Measurements from ENCODE around the gene MRPL27. TPM values are rescaled to one million over a fixed set of nuclear protein-coding genes. Genes with fewer than 3 reads are reported as not detected.
"Not testable (repeated sequence)": the region's sequence is repeated elsewhere in the genome, so short reads cannot be mapped to it uniquely, and the experiment has no call there.

The MRPL27 gene
- total RNA-seq, 1 donor from 2014 or later, result 38.7 TPM

GRCh38 chr17:50347117-50347893 is 25.7 kb downstream of the MRPL27 start:
- FAIRE-seq, result no peak
- no peak for DNase-seq (ENCODE audit: low spot score in 2 of 2)

DNA sequence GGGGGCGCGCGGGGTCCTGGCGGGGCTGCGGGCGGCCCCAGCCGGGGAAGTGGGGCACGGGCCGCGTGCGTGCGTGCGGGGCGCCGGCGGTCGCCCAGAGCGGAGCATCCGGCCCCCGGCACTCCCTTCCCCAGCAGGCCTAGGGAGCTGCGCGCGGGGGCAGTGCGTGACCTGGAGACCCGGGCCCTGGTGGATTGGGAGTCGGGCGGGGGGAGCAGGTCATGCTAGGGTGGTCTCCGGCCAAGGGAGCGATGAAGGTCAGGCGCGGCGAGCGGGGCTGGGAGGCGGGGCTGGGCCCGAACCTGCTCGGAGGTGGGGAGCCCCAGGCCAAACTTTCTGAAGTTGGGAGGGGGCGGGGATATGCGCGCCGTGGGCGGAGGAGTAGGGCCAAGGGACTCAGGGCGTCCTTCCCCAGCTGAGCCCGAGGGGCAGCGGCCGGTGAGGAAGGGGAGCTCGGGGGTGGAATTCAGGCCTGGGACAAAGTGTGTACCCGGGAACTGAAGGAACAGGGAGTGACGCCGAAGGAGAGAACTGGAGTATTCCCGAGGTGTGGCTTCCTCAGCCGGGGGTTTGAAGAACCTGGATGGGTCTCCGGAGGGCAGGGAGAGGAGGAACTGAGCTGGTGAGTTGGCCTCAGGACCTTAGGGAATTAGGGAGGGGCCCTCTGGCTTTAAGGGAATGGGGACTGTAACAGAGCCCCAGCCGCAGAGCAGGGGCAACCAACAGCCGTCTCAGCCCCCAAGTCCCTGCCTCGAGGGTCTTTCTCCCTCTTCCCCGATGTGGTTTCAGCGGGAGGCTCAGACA is 26.5 kb downstream of the MRPL27 start:
- FAIRE-seq (no peak), DNase-seq (ENCODE audit: low spot score in 2 of 2) (peak in 1 of 2 donors; percentile 56)

DNA sequence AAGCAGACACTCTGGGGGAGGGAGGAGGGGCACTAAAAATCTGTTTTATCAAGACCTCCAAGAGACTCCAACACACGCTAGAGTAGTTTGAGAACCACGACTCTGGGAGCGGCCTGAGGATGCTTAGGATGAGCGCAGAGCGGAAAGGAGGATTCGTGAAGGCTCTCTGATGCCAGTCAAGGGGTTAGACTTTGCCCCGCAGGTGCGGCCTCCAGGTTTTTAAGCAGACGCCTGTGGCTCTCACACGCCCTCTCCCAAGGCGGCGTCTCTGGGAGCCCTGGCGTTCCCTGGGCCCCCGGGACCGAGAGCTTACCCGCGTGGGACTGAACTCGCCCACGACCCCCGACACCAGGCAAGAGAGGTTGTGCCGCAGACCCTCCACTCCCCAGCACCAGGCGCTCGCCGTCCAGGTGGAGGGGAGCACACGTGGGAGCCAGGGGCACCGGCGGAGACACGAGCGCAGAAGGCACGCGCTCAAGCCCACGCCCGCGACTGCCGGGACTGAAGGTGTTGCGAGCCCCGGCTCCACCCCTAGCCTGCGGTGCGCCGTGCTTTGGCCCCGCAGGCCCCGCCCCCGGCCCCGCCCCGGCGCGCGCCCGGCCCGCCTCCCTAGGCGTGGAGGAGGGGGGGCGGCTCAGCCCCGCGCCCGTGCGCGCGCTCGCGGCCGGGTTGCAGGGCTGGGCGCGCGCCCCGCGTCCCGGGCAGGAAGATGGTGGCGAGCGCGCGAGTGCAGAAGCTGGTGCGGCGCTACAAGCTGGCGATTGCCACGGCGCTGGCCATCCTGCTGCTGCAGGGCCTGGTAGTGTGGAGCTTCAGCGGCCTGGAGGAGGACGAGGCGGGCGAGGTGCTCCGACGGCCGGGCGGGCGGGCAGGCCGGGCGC is 27.3 kb downstream of the MRPL27 start, which contains the start of gene XYLT2:
TSS of gene XYLT2 (plus strand) at position 695 of the 881 bp plus-strand sequence. CDS start at position 710, 15 bp downstream.
- peak; percentile 95 to 98 for DNase-seq (ENCODE audit: low spot score in 2 of 2)
- FAIRE-seq, result no peak

- FAIRE-seq, result no peak
- no peak for DNase-seq (ENCODE audit: low spot score in 2 of 2)
Observed at GRCh38 chr17:50344731-50345365, 28.1 kb downstream of the MRPL27 start.

GRCh38 chr17:50339381-50339780 is 33.6 kb downstream of the MRPL27 start:
- FAIRE-seq (no peak), DNase-seq (ENCODE audit: low spot score in 2 of 2) (no peak)

DNA sequence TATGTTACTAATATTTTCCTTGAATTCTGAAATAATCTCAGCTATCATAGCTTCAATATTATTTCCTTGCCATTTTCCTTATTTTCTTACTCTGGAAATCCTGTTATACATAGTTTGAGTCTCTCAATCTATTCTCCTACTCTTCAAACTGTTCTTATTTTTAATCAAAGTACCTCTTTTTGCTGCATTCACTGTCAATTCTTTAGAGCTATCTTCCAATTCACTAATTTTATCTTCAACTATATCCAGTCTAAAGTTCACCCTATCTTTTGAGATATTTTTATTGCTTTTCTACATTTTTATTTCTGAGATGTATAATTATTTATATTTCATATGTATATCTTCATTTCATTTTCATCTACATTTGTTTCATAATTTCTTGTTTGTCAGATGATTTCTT is 34.3 kb downstream of the MRPL27 start:
- DNase-seq (ENCODE audit: low spot score in 2 of 2) (no peak), FAIRE-seq (no peak)

DNA sequence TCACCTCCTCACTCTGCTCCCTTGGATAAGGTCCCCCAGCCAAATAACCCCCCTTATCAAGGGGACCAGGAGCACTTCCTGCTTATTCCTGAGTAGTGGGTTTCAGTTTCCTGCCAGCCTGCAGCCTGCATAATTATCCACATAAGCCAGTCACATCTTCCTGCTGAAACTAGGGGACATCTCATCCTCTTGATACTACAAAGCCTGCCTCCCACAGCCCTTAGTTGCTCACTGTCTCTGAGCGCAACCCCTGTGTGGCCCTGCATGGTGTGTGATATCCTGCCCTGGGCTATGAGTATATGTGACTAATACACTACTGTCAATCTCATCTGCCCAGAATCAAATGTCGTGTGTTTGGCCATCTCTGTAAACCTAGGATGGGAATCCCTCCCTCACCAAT is 35.0 kb downstream of the MRPL27 start:
- FAIRE-seq, result no peak

DNA sequence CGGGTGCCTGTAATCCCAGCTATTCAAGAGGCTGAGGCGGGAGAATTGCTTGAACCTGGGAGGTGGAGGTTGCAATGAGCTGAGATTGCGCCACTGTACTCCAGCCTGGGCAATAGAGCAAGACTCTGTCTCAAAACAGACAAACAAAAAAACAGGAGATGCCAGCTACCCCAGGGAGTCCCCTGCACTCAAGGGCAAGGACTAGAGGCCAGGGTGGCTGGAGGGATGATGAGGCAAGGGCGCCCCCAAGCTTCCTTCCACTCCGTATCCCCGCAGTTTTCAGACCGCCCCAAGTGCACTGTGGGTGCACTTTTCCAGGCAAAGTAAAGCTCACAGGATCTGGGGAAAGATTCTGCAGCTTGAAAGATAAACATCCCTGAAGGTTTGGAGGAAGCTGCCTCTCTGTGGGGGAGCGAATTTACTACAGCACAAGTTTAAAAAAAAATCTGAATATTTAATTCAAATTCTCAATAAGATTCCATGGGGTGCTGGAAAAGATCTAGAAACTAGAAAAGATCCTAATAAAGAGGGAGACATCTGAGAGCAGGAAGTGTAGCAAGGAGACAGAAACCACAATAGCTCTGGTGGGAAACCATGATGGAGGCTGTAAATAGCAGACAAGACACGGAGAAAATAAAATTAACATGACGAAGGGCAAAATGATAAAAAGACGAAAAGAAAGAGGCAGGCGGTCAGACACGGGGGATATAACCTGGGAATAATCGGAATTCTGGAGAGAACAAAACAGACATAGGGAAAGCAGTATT is 39.5 kb downstream of the MRPL27 start:
- DNase-seq (ENCODE audit: low spot score in 2 of 2); FAIRE-seq: not testable (repeated sequence)

More for the DNA sequence above, 35.0 kb downstream of the MRPL27 start:
- DNase-seq (ENCODE audit: low spot score in 2 of 2), result no peak

DNA sequence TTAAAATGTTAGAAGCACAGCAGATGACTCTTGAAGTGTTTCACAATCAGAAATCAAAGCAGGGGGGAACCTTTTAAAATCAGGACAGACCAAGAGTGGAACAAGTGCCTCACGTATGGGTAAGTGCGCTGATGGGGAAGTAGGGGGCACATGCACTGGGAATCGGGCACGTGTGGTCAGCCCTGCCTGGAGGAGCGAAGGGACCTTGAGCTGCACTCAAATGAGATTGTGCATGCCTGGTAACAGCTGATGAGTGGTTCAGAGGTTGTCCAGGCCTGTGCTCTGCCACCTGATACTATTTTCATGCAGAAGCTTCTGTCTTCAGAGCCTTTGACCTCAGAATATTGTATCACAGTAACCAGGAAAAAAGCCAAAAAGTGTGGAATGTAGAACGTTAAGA is 40.8 kb downstream of the MRPL27 start:
- no peak for FAIRE-seq

DNA sequence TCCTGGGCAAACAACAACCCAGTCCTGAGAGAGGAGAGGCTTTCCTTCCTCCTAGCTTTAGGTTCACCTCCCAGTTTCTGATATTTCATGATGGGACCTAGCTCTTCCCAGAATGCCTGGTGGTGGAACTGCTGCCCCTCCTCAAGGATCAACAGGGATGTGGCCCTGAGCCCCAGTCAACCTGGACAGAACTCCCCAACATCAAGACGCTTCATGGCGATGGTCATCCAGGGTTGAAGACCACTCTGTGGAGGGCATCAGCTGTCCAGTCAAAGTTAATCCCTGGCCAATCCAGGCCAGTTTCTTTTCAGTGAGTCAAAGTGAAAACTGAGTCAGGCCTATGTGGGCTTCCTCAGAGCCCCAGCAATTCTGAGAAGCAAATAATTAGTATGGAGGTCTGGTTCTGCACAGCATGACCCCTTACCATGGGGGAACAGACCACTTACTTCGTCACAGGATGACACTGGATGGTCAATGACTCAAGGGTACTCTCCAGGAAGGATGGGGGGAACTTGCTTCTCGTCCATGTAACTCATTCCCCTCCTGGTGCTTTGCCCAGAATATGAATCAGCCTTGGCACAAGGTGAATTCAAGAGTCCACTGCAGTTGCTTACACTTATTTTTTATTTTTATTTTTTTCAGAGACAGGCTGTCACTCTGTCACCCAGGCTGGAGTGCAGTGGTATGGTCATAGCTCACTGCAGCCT is 41.7 kb downstream of the MRPL27 start:
- FAIRE-seq (no peak), DNase-seq (ENCODE audit: low spot score in 2 of 2) (no peak)

More for the DNA sequence above, 40.8 kb downstream of the MRPL27 start:
- DNase-seq (ENCODE audit: low spot score in 2 of 2), result no peak

GRCh38 chr17:50330151-50330775 is 42.7 kb downstream of the MRPL27 start:
- DNase-seq (ENCODE audit: low spot score in 2 of 2), result no peak

GRCh38 chr17:50329716-50330115 is 43.3 kb downstream of the MRPL27 start:
- FAIRE-seq, result no peak
- no peak for DNase-seq (ENCODE audit: low spot score in 2 of 2)

More at GRCh38 chr17:50330151-50330775, 42.7 kb downstream of the MRPL27 start:
- FAIRE-seq, result no peak

- no peak for DNase-seq (ENCODE audit: low spot score in 2 of 2)
- FAIRE-seq, result no peak
Observed at GRCh38 chr17:50328363-50329325, 44.3 kb downstream of the MRPL27 start.

DNA sequence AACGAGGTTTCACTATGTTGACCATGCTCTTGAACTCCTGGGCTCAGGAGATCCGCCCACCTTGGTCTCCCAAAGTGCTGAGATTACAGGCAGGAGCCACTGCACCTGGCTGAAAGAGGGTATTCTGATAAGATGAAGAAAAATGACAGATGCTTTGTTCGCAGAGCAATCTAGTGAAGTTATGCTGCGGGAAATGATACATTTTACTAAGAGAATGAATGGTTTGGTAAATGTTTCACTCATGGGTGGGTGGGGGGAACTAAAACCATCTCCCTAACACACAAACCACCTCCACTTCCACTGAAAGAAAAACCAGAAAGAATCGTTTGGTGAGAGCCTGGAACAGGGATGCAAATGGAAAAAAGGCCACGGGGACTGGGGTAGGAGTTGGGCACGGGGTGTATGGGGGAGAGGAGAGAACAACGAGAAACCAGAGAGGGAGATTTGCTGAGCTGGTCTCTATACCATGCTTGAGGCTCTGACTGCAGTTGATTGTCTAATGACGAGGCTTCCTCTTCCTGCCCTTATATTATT is 46.1 kb downstream of the MRPL27 start:
- no peak for DNase-seq (ENCODE audit: low spot score in 2 of 2)
- FAIRE-seq, result no peak

GRCh38 chr17:50325906-50326305 is 47.1 kb downstream of the MRPL27 start:
- DNase-seq (ENCODE audit: low spot score in 2 of 2) (no peak), FAIRE-seq (no peak)

- DNase-seq (ENCODE audit: low spot score in 2 of 2) (no peak), FAIRE-seq (no peak)
Observed at GRCh38 chr17:50323060-50323459, 49.9 kb downstream of the MRPL27 start.

DNA sequence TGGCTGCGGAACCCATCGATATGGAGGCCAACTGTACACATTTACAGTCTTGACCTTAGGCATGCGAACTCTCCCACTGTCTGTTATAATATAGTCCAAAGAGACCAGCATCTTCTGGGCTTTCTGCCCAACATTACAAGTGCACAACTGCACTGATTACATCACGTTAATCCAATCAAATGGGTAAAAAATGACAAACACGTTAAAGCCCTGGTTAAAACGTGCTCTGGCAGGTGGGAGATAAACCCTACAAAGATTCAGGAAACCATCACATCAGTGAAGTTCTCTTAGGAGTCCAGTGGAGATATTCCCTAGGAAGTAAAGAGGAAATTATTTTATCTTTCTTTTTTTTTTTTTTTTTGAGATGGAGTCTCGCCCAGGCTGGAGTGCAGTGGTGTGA is 50.7 kb downstream of the MRPL27 start:
- no peak for FAIRE-seq

More for the DNA sequence above, 50.7 kb downstream of the MRPL27 start:
- DNase-seq (ENCODE audit: low spot score in 2 of 2), result no peak

Data from frontal cortex (tissue), 4 donors.